ENCODE data around the gene CFH. TPM values are rescaled to one million over a fixed set of nuclear protein-coding genes. Genes with fewer than 3 reads are reported as not detected.

CFH gene
- total and polyA plus RNA-seq, 10 of the 15 experiments (the other 5 are each of a cell fraction or from before 2014, with no cell fraction given), result 0.46 TPM; not detected in 9

- TF ChIP-seq CUX1 (IDR thresholded peaks at IDR 0.05; ENCODE audit: insufficient replicate concordance, low read depth, low read length) (no peak), FOXK2 (IDR thresholded peaks at IDR 0.05) (no peak), ASH2L (IDR thresholded peaks at IDR 0.05; ENCODE audit: borderline replicate concordance, low read depth) (no peak), EGR1 (IDR thresholded peaks at IDR 0.05; ENCODE audit: borderline replicate concordance in 1 of 2, low read depth in 2 of 2, low read length in 2 of 2) (no peak)
Observed at GRCh38 chr1:196690582-196690981, 38.7 kb downstream of the CFH start (continued).

GRCh38 chr1:196698993-196699392 lies 47.1 kb downstream of the CFH start:
- POLR2A ChIA-PET, result interaction anchor here (0.6 kb wide), 1 partner anchor 654 kb away, joined by 6 read pairs; no protein-coding TSS in a partner anchor
- Histone ChIP-seq H2AFZ (ENCODE audit: control insufficient read depth, low read depth, low read length) (no peak overlapping the region), H3K4me3 (no peak overlapping the region), H3K79me2 (ENCODE audit: control insufficient read depth, insufficient read depth, low read length) (no peaks in the 10 kb centered on the region), H3K27me3 (replicated peaks in 1 of 2; ENCODE audit: control insufficient read depth in 2 of 2, insufficient read depth in 2 of 2, low read length in 1 of 2) (no peaks in the 10 kb centered on the region), H3K27ac (ENCODE audit: control insufficient read depth, insufficient read depth) (no peak overlapping the region), H3K9me3 (replicated peaks; ENCODE audit: control insufficient read depth, insufficient read depth, low read length) (no peaks in the 10 kb centered on the region), H3K9ac (ENCODE audit: control insufficient read depth, insufficient read depth, low read length) (no peak overlapping the region), H3K36me3 (ENCODE audit: control insufficient read depth in 2 of 2, insufficient read depth in 2 of 2, low read length in 1 of 2) (no peaks in the 10 kb centered on the region), H3K4me2 (ENCODE audit: control insufficient read depth, insufficient read depth) (no peak overlapping the region), H3K4me1 (ENCODE audit: control insufficient read depth, insufficient read depth, low read length) (no peaks in the 10 kb centered on the region), H4K20me1 (ENCODE audit: control insufficient read depth, insufficient read depth) (no peaks in the 10 kb centered on the region)
- in situ Hi-C loops (cut with MboI), result no loop called here
- SMC1A ChIA-PET (ENCODE audit: uncharacterized antibody, unreplicated experiment), result no interaction called here
- RAD21 ChIA-PET (ENCODE audit: unreplicated experiment), result no interaction called here
- no peak for FAIRE-seq
- CTCF ChIA-PET, result no interaction called here
- ATAC-seq, result no peak
- 75% methylated on average over 2 of the region's 2 CpGs for WGBS (ENCODE audit: insufficient coverage, insufficient replicate concordance, low lambda C conversion rate, missing lambda C conversion rate)
- intact Hi-C loops (cut with micrococcal nuclease; ENCODE audit: unreplicated experiment), result no loop called here
- no peak for DNase-seq (ENCODE audit: low read depth, low spot score)
- no TSS peak for BruUV-seq (replicated peaks)
- TF ChIP-seq HDAC2 (IDR thresholded peaks at IDR 0.05), result no peak
- no peak for TF ChIP-seq LARP7 (IDR thresholded peaks at IDR 0.05)
- no peak for TF ChIP-seq POLR2AphosphoS2 (IDR thresholded peaks at IDR 0.05; ENCODE audit: low read depth, low read length)
- TF ChIP-seq TAF1 (IDR thresholded peaks at IDR 0.05; ENCODE audit: borderline replicate concordance, low read depth, low read length), result no peak
- TF ChIP-seq RB1 (IDR thresholded peaks at IDR 0.05; ENCODE audit: borderline replicate concordance), result no peak
- TF ChIP-seq ZBTB33 (IDR thresholded peaks at IDR 0.05), result no peak
- no peak for TF ChIP-seq USF1 (IDR thresholded peaks at IDR 0.05; ENCODE audit: borderline replicate concordance, extremely low read length, insufficient read depth, low read depth, low read length)
- TF ChIP-seq NR2C2 (IDR thresholded peaks at IDR 0.05; ENCODE audit: borderline replicate concordance, control insufficient read depth, insufficient read length, low read depth), result no peak
- TF ChIP-seq ZNF217 (IDR thresholded peaks at IDR 0.05), result no peak

Data from GM12878 (cell line).